HepG2 (cell line): ENCODE data around the gene MFRP. TPM values are rescaled to one million over a fixed set of nuclear protein-coding genes. Genes with fewer than 3 reads are reported as not detected.

Experiments
- BRD4 ChIP-seq: sonication (generic); formaldehyde crosslinking; IDR thresholded peaks from 2 replicates; pipeline ENCODE4 v1.4.0; 2020; ENCODE audit warnings: missing genetic modification reagents
- FOXO1 ChIP-seq: sonication (generic); formaldehyde crosslinking; IDR thresholded peaks from 2 replicates; pipeline ENCODE4 v1.4.0; 2020; ENCODE audit warnings: missing genetic modification reagents
- HDAC2 ChIP-seq: sonication (generic); formaldehyde crosslinking; IDR thresholded peaks from 2 replicates; pipeline ENCODE4 v1.4.0; 2020; ENCODE audit warnings: missing genetic modification reagents
- JUNB ChIP-seq: sonication (generic); formaldehyde crosslinking; IDR thresholded peaks from 2 replicates; pipeline ENCODE4 v1.8.0; 2022; ENCODE audit warnings: missing genetic modification reagents, mild to moderate bottlenecking, borderline replicate concordance
- JUND ChIP-seq: sonication (generic); formaldehyde crosslinking; IDR thresholded peaks from 2 replicates; pipeline ENCODE4 v1.8.0; 2022; ENCODE audit warnings: mild to moderate bottlenecking, missing genetic modification reagents
- NFE2 ChIP-seq: sonication (generic); formaldehyde crosslinking; IDR thresholded peaks from 2 replicates; pipeline ENCODE4 v1.4.0; 2020; ENCODE audit warnings: missing genetic modification reagents
- SUZ12 ChIP-seq: fragments of 150-350 bp; IDR thresholded peaks from 2 replicates; pipeline ENCODE4 v1.6.1; 2014; ENCODE audit warnings: low read depth, low read length
- polyA plus RNA-seq, 8 experiments: library from polyadenylated mRNA; depleted of rRNA in 3 of 8; stranded (reverse) in 7 of 8; unstranded in 1 of 8; fragments of >200 nt; fragmentation: Illumina TruSeq in 4 of 8; extraction: Trizol in 4 of 8; gene quantifications; 2 replicates each; pipeline versions ENCODE4 v1.2.1 to v1.2.3, GENCODE V29; 2011 to 2016; ENCODE audit warnings: low read depth in 4 of 8, missing spikeins in 1 of 8, mixed read lengths in 1 of 8; ENCODE audit not compliant: insufficient read depth in 1 of 8
- total RNA-seq, 5 experiments: library from RNA; depleted of rRNA; stranded (reverse); fragments of >200 nt; fragmentation: Illumina TruSeq; extraction: Trizol; gene quantifications; 2 replicates each; pipeline ENCODE4 v1.2.3, GENCODE V29; 2016; ENCODE audit warnings: low read depth in 1 of 5
- TF ChIP-seq, protein P1 (sequence below): sonication (generic); formaldehyde crosslinking; IDR thresholded peaks from 2 replicates; pipeline ENCODE4 v1.8.0; 2022; ENCODE audit warnings: low read depth, missing genetic modification reagents
- TF ChIP-seq, protein P2 (sequence below): sonication (generic); formaldehyde crosslinking; IDR thresholded peaks from 2 replicates; pipeline ENCODE4 v1.5.0; 2020; ENCODE audit warnings: mild to moderate bottlenecking, missing genetic modification reagents, borderline replicate concordance
- TF ChIP-seq, protein P3 (sequence below), 2 experiments: sonication (generic) in 1 of 2; formaldehyde crosslinking in 1 of 2; IDR thresholded peaks; 2 replicates each; pipeline versions ENCODE4 v1.4.0 to v1.6.1; 2016 to 2020; ENCODE audit warnings: borderline replicate concordance in 1 of 2, low read depth in 1 of 2, mild to moderate bottlenecking in 1 of 2, missing genetic modification reagents in 1 of 2
- TF ChIP-seq, protein P4 (sequence below): sonication (generic); formaldehyde crosslinking; IDR thresholded peaks from 2 replicates; pipeline ENCODE4 v1.5.0; 2020; ENCODE audit warnings: mild to moderate bottlenecking, missing genetic modification reagents
- TF ChIP-seq, protein P5 (sequence below): sonication (generic); formaldehyde crosslinking; IDR thresholded peaks from 2 replicates; pipeline ENCODE4 v1.4.0; 2020; ENCODE audit warnings: mild to moderate bottlenecking, missing genetic modification reagents, borderline replicate concordance
- TF ChIP-seq, protein P6 (sequence below): sonication (generic); formaldehyde crosslinking; conservative IDR thresholded peaks from 2 replicates; pipeline ENCODE4 v1.8.0; 2022; ENCODE audit warnings: mild to moderate bottlenecking, moderate library complexity, missing genetic modification reagents

MFRP gene
- total and polyA plus RNA-seq, 2 of the 13 experiments (the other 11 are each of a cell fraction or from before 2014, with no cell fraction given) = not detected

DNA sequence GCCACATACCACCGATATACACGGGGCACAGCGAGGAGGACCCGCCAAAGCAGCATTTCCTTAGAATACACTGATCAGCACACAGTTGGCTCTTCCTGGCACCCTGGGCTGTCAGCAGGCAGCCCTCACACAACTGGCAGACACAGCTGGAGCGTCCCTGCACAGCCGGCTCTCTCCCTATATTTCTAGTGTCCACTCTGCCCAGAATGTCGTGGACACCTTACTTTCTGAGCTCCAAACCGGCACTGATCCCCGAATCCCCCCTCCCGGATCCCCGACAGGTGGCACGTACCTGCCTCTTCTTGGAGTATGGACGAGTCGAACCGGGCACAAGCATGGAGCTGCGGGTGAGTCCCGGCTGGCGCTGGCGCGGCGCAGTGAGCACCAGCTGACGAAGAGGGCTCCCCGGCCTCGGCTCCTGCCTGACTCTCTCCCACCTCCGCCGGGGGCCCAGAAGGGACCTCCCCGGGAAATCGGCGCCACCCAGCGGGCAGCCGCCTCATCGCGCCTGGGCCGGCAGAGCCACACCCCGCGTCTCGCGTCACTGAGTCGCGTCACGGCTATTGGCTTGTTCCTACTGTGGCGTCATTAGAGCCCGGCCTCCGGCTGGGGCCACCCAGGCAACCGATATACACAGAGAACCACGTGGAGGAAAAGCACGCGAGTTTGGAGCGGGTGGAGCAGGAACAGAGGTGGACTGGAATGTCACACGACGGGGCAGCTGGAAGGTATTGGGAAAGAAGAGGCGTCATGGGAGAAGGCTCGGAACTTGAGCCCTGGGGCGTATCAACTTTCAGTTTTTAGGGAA lies 34.9 kb upstream of the MFRP start, which contains the start of gene USP2 (continued):
- TF ChIP-seq, protein P1, sequence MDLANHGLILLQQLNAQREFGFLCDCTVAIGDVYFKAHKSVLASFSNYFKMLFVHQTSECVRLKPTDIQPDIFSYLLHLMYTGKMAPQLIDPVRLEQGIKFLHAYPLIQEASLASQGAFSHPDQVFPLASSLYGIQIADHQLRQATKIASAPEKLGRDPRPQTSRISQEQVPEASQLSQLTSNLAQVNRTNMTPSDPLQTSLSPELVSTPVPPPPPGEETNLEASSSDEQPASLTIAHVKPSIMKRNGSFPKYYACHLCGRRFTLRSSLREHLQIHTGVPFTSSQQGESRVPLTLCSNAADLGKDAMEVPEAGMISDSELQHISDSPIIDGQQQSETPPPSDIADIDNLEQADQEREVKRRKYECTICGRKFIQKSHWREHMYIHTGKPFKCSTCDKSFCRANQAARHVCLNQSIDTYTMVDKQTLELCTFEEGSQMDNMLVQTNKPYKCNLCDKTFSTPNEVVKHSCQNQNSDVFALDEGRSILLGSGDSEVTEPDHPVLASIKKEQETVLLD (CRISPR knock-in tag) = 0 out of 2 replicates have a peak, but pooled peaks have one; percentile 40
- TF ChIP-seq, protein P2, sequence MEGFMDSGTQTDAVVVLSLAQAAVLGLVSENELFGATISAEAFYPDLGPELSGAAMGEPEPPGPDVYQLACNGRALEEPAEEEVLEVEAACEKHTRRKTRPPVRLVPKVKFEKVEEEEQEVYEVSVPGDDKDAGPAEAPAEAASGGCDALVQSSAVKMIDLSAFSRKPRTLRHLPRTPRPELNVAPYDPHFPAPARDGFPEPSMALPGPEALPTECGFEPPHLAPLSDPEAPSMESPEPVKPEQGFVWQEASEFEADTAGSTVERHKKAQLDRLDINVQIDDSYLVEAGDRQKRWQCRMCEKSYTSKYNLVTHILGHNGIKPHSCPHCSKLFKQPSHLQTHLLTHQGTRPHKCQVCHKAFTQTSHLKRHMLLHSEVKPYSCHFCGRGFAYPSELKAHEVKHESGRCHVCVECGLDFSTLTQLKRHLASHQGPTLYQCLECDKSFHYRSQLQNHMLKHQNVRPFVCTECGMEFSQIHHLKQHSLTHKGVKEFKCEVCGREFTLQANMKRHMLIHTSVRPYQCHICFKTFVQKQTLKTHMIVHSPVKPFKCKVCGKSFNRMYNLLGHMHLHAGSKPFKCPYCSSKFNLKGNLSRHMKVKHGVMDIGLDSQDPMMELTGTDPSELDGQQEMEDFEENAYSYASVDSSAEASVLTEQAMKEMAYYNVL (CRISPR knock-in tag) = no peak
- TF ChIP-seq HDAC2 (CRISPR knock-in tag) (peak; percentile 79), JUNB (CRISPR knock-in tag) (no peak), FOXO1 (CRISPR knock-in tag) (peak; percentile 63), NFE2 (no peak), SUZ12 (no peak), JUND (CRISPR knock-in tag) (no peak), BRD4 (CRISPR knock-in tag) (0 out of 2 replicates have a peak, but pooled peaks have one; percentile 30)
- TF ChIP-seq, protein P3, sequence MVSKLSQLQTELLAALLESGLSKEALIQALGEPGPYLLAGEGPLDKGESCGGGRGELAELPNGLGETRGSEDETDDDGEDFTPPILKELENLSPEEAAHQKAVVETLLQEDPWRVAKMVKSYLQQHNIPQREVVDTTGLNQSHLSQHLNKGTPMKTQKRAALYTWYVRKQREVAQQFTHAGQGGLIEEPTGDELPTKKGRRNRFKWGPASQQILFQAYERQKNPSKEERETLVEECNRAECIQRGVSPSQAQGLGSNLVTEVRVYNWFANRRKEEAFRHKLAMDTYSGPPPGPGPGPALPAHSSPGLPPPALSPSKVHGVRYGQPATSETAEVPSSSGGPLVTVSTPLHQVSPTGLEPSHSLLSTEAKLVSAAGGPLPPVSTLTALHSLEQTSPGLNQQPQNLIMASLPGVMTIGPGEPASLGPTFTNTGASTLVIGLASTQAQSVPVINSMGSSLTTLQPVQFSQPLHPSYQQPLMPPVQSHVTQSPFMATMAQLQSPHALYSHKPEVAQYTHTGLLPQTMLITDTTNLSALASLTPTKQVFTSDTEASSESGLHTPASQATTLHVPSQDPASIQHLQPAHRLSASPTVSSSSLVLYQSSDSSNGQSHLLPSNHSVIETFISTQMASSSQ (IDR thresholded peaks at IDR 0.05; ENCODE audit: low read depth) = no peak
- TF ChIP-seq, protein P3 (CRISPR knock-in tag; IDR thresholded peaks at IDR 0.05; ENCODE audit: borderline replicate concordance) = peak; percentile 41; the same call in 1 of the 2 replicates
- TF ChIP-seq, protein P4, sequence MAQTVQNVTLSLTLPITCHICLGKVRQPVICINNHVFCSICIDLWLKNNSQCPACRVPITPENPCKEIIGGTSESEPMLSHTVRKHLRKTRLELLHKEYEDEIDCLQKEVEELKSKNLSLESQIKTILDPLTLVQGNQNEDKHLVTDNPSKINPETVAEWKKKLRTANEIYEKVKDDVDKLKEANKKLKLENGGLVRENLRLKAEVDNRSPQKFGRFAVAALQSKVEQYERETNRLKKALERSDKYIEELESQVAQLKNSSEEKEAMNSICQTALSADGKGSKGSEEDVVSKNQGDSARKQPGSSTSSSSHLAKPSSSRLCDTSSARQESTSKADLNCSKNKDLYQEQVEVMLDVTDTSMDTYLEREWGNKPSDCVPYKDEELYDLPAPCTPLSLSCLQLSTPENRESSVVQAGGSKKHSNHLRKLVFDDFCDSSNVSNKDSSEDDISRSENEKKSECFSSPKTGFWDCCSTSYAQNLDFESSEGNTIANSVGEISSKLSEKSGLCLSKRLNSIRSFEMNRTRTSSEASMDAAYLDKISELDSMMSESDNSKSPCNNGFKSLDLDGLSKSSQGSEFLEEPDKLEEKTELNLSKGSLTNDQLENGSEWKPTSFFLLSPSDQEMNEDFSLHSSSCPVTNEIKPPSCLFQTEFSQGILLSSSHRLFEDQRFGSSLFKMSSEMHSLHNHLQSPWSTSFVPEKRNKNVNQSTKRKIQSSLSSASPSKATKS (CRISPR knock-in tag) = no peak
- TF ChIP-seq, protein P5, sequence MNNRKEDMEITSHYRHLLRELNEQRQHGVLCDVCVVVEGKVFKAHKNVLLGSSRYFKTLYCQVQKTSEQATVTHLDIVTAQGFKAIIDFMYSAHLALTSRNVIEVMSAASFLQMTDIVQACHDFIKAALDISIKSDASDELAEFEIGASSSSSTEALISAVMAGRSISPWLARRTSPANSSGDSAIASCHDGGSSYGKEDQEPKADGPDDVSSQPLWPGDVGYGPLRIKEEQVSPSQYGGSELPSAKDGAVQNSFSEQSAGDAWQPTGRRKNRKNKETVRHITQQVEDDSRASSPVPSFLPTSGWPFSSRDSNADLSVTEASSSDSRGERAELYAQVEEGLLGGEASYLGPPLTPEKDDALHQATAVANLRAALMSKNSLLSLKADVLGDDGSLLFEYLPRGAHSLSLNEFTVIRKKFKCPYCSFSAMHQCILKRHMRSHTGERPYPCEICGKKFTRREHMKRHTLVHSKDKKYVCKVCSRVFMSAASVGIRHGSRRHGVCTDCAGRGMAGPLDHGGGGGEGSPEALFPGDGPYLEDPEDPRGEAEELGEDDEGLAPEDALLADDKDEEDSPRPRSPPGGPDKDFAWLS = no peak
- TF ChIP-seq, protein P6, sequence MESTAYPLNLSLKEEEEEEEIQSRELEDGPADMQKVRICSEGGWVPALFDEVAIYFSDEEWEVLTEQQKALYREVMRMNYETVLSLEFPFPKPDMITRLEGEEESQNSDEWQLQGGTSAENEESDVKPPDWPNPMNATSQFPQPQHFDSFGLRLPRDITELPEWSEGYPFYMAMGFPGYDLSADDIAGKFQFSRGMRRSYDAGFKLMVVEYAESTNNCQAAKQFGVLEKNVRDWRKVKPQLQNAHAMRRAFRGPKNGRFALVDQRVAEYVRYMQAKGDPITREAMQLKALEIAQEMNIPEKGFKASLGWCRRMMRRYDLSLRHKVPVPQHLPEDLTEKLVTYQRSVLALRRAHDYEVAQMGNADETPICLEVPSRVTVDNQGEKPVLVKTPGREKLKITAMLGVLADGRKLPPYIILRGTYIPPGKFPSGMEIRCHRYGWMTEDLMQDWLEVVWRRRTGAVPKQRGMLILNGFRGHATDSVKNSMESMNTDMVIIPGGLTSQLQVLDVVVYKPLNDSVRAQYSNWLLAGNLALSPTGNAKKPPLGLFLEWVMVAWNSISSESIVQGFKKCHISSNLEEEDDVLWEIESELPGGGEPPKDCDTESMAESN (CRISPR knock-in tag) = peak; percentile 71; the same call in 1 of the 2 replicates
